ENCODE results near the gene EPC2.

Gene EPC2

DNA sequence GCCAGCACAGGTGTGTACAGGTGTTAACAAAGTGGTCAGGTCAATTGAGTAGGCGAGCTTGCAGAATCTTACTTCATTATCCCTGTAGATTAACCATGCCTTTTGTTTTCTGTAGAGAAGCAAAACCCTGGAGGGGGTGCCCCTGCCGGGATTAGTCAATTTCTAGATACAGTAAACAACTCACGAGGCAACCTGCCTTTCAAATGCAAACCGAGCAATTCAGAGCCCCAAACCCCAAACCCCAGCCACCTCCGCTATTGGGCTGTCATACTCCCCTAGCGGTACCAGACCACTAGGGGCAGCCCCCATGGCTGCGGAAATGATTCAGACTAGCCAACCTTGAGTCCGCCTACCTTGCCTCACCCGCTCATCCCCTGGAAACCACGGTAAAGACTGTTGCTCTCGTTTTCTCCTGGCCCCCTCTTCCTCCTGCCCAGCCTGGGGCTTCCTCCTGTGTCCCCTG, 169.1 kb downstream of the EPC2 start:
- DNase-seq (ENCODE audit: low read depth, low spot score) = peak; percentile 97

GRCh38 chr2:148814143-148814859, 169.8 kb downstream of the EPC2 start:
- TF ChIP-seq ZNF274 (IDR thresholded peaks at IDR 0.05; ENCODE audit: low read depth, low read length) = no peak
- no peak for TF ChIP-seq SUZ12 (IDR thresholded peaks at IDR 0.05; ENCODE audit: extremely low read depth, insufficient read depth, insufficient read length)
- TF ChIP-seq YY1 (IDR thresholded peaks at IDR 0.05; ENCODE audit: insufficient read depth, insufficient read length) = no peak
- Histone ChIP-seq H3K36me3 (ENCODE audit: insufficient read depth, insufficient read length, low read length) (no peaks in the 10 kb centered on the region), H3K9me3 (ENCODE audit: insufficient read depth, low read length) (no peaks in the 10 kb centered on the region), H3K27me3 (ENCODE audit: insufficient read depth, insufficient read length) (peaks cover 9% of the 10 kb centered on the region), H3K4me3 (ENCODE audit: insufficient read length, low read depth) (no peak overlapping the region), H3K4me1 (ENCODE audit: insufficient read depth, insufficient read length) (peaks cover 16% of the 10 kb centered on the region), H3K9ac (ENCODE audit: insufficient read length, low read depth) (no peak overlapping the region)
- DNase-seq (ENCODE audit: low read depth, low spot score) = no peak

More for the DNA sequence above, 169.1 kb downstream of the EPC2 start:
- no peaks in the 10 kb centered on the region for H3K36me3 ChIP-seq (ENCODE audit: insufficient read depth, insufficient read length, low read length)
- TF ChIP-seq SUZ12 (IDR thresholded peaks at IDR 0.05; ENCODE audit: extremely low read depth, insufficient read depth, insufficient read length) = no peak
- no peak for TF ChIP-seq ZNF274 (IDR thresholded peaks at IDR 0.05; ENCODE audit: low read depth, low read length)
- no peak for TF ChIP-seq YY1 (IDR thresholded peaks at IDR 0.05; ENCODE audit: insufficient read depth, insufficient read length)
- H3K9me3 ChIP-seq (ENCODE audit: insufficient read depth, low read length) = no peaks in the 10 kb centered on the region
- peaks cover 9% of the 10 kb centered on the region for H3K27me3 ChIP-seq (ENCODE audit: insufficient read depth, insufficient read length)
- H3K9ac ChIP-seq (ENCODE audit: insufficient read length, low read depth) = no peak overlapping the region
- peaks cover 16% of the 10 kb centered on the region for H3K4me1 ChIP-seq (ENCODE audit: insufficient read depth, insufficient read length)
- no peak overlapping the region for H3K4me3 ChIP-seq (ENCODE audit: insufficient read length, low read depth)

GRCh38 chr2:148814860-148815419, 170.4 kb downstream of the EPC2 start:
- Histone ChIP-seq H3K4me1 (ENCODE audit: insufficient read depth, insufficient read length) (peaks cover 16% of the 10 kb centered on the region), H3K9me3 (ENCODE audit: insufficient read depth, low read length) (no peaks in the 10 kb centered on the region), H3K4me3 (ENCODE audit: insufficient read length, low read depth) (no peak overlapping the region), H3K9ac (ENCODE audit: insufficient read length, low read depth) (no peak overlapping the region), H3K27me3 (ENCODE audit: insufficient read depth, insufficient read length) (peaks cover 9% of the 10 kb centered on the region), H3K36me3 (ENCODE audit: insufficient read depth, insufficient read length, low read length) (no peaks in the 10 kb centered on the region)
- DNase-seq (ENCODE audit: low read depth, low spot score) = no peak
- TF ChIP-seq ZNF274 (IDR thresholded peaks at IDR 0.05; ENCODE audit: low read depth, low read length) (no peak), YY1 (IDR thresholded peaks at IDR 0.05; ENCODE audit: insufficient read depth, insufficient read length) (no peak), SUZ12 (IDR thresholded peaks at IDR 0.05; ENCODE audit: extremely low read depth, insufficient read depth, insufficient read length) (no peak)

- DNase-seq (ENCODE audit: low read depth, low spot score) = no peak
- Histone ChIP-seq H3K4me1 (ENCODE audit: insufficient read depth, insufficient read length) (peaks cover 16% of the 10 kb centered on the region), H3K4me3 (ENCODE audit: insufficient read length, low read depth) (no peak overlapping the region), H3K9ac (ENCODE audit: insufficient read length, low read depth) (no peak overlapping the region), H3K27me3 (ENCODE audit: insufficient read depth, insufficient read length) (peaks cover 9% of the 10 kb centered on the region), H3K9me3 (ENCODE audit: insufficient read depth, low read length) (no peaks in the 10 kb centered on the region), H3K36me3 (ENCODE audit: insufficient read depth, insufficient read length, low read length) (no peaks in the 10 kb centered on the region)
- no peak for TF ChIP-seq SUZ12 (IDR thresholded peaks at IDR 0.05; ENCODE audit: extremely low read depth, insufficient read depth, insufficient read length)
- no peak for TF ChIP-seq YY1 (IDR thresholded peaks at IDR 0.05; ENCODE audit: insufficient read depth, insufficient read length)
- TF ChIP-seq ZNF274 (IDR thresholded peaks at IDR 0.05; ENCODE audit: low read depth, low read length) = no peak
Measured at GRCh38 chr2:148816176-148816575, 171.6 kb downstream of the EPC2 start.

GRCh38 chr2:148817210-148817708, 172.7 kb downstream of the EPC2 start:
- no peak for DNase-seq (ENCODE audit: low read depth, low spot score)
- no peak overlapping the region for H3K4me3 ChIP-seq (ENCODE audit: insufficient read length, low read depth)

GRCh38 chr2:148819019-148819585, 174.6 kb downstream of the EPC2 start:
- Histone ChIP-seq H3K9me3 (ENCODE audit: insufficient read depth, low read length) (no peaks in the 10 kb centered on the region), H3K9ac (ENCODE audit: insufficient read length, low read depth) (no peak overlapping the region), H3K4me3 (ENCODE audit: insufficient read length, low read depth) (no peak overlapping the region), H3K27me3 (ENCODE audit: insufficient read depth, insufficient read length) (no peaks in the 10 kb centered on the region), H3K36me3 (ENCODE audit: insufficient read depth, insufficient read length, low read length) (no peaks in the 10 kb centered on the region), H3K4me1 (ENCODE audit: insufficient read depth, insufficient read length) (peaks cover 5% of the 10 kb centered on the region)
- TF ChIP-seq SUZ12 (IDR thresholded peaks at IDR 0.05; ENCODE audit: extremely low read depth, insufficient read depth, insufficient read length) (no peak), YY1 (IDR thresholded peaks at IDR 0.05; ENCODE audit: insufficient read depth, insufficient read length) (no peak), ZNF274 (IDR thresholded peaks at IDR 0.05; ENCODE audit: low read depth, low read length) (no peak)
- no peak for DNase-seq (ENCODE audit: low read depth, low spot score)

More at GRCh38 chr2:148817210-148817708, 172.7 kb downstream of the EPC2 start:
- Histone ChIP-seq H3K27me3 (ENCODE audit: insufficient read depth, insufficient read length) (peaks cover 4% of the 10 kb centered on the region), H3K4me1 (ENCODE audit: insufficient read depth, insufficient read length) (peaks cover 11% of the 10 kb centered on the region), H3K36me3 (ENCODE audit: insufficient read depth, insufficient read length, low read length) (no peaks in the 10 kb centered on the region), H3K9me3 (ENCODE audit: insufficient read depth, low read length) (no peaks in the 10 kb centered on the region), H3K9ac (ENCODE audit: insufficient read length, low read depth) (peak overlapping the region; percentile 14)
- TF ChIP-seq YY1 (IDR thresholded peaks at IDR 0.05; ENCODE audit: insufficient read depth, insufficient read length) (no peak), SUZ12 (IDR thresholded peaks at IDR 0.05; ENCODE audit: extremely low read depth, insufficient read depth, insufficient read length) (no peak), ZNF274 (IDR thresholded peaks at IDR 0.05; ENCODE audit: low read depth, low read length) (no peak)

DNA sequence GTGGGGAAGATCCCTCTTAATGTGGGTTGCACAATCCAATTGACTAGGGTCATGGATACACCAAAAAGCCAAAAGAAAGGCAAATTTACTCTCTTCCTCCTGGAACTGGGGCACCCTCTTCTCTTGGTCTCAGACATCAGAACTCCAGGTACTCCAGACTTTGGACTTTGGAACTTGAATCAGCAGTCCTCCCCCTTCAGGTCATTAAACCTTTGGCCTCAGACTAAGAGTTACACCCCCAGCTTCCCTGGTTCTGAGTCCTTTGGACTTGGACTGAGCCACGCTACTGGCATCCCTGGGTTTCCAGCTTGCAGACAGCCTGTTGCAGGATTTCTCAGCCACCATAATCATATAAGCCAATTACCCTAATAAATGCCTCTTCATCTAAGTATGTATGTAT, 179.6 kb downstream of the EPC2 start:
- H3K4me3 ChIP-seq (ENCODE audit: insufficient read length, low read depth) = no peak overlapping the region
- no peak for DNase-seq (ENCODE audit: low read depth, low spot score)
- H3K9ac ChIP-seq (ENCODE audit: insufficient read length, low read depth) = no peak overlapping the region
- no peaks in the 10 kb centered on the region for H3K27me3 ChIP-seq (ENCODE audit: insufficient read depth, insufficient read length)
- H3K36me3 ChIP-seq (ENCODE audit: insufficient read depth, insufficient read length, low read length) = no peaks in the 10 kb centered on the region
- H3K9me3 ChIP-seq (ENCODE audit: insufficient read depth, low read length) = no peaks in the 10 kb centered on the region
- no peaks in the 10 kb centered on the region for H3K4me1 ChIP-seq (ENCODE audit: insufficient read depth, insufficient read length)
- TF ChIP-seq YY1 (IDR thresholded peaks at IDR 0.05; ENCODE audit: insufficient read depth, insufficient read length) (no peak), SUZ12 (IDR thresholded peaks at IDR 0.05; ENCODE audit: extremely low read depth, insufficient read depth, insufficient read length) (no peak), ZNF274 (IDR thresholded peaks at IDR 0.05; ENCODE audit: low read depth, low read length) (no peak)
